SJSA1 (cell line): ENCODE results near the gene PROSER2. TPM values are rescaled to one million over a fixed set of nuclear protein-coding genes. Genes with fewer than 3 reads are reported as not detected.
A peak's percentile ranks its signal among the peaks of the same experiment; 100 is the strongest.

Source experiments
- DNase-seq, 2 experiments: peaks; one replicate each; pipeline ENCODE4 v3.0.0-alpha.2; 2015 to 2020; ENCODE audit warnings: low spot score in 2 of 2, low read depth in 1 of 2
- H3K27ac ChIP-seq: fragments of 250-450 bp; sonication (Bioruptor Pico); 2 replicates; pipeline ENCODE4 v1.5.1; 2020; ENCODE audit warnings: mild to moderate bottlenecking, moderate library complexity
- H3K27me3 ChIP-seq: fragments of 250-450 bp; sonication (Bioruptor Pico); replicated peaks from 2 replicates; pipeline ENCODE4 v1.5.1; 2020; ENCODE audit warnings: mild to moderate bottlenecking, moderate library complexity
- H3K36me3 ChIP-seq: fragments of 250-450 bp; sonication (Bioruptor Pico); 2 replicates; pipeline ENCODE4 v1.5.1; 2020; ENCODE audit warnings: mild to moderate bottlenecking
- H3K4me1 ChIP-seq: fragments of 250-450 bp; sonication (Bioruptor Pico); replicated peaks from 2 replicates; pipeline ENCODE4 v1.6.1; 2021; ENCODE audit warnings: mild to moderate bottlenecking
- H3K4me3 ChIP-seq: fragments of 250-450 bp; sonication (Bioruptor Pico); 2 replicates; pipeline ENCODE4 v1.5.1; 2020; ENCODE audit warnings: mild to moderate bottlenecking
- H3K9me3 ChIP-seq: fragments of 250-450 bp; sonication (Bioruptor Pico); replicated peaks from 2 replicates; pipeline ENCODE4 v1.5.1; 2020; ENCODE audit warnings: mild to moderate bottlenecking
- total RNA-seq: library from RNA; depleted of rRNA; stranded (reverse); fragments of >200 nt; shearing (Covaris generic); gene quantifications from 2 replicates; pipeline ENCODE4 v1.2.3, GENCODE V29; 2014

Gene PROSER2
- total RNA-seq, 1 experiment from 2014 or later: 3.0 TPM

DNA sequence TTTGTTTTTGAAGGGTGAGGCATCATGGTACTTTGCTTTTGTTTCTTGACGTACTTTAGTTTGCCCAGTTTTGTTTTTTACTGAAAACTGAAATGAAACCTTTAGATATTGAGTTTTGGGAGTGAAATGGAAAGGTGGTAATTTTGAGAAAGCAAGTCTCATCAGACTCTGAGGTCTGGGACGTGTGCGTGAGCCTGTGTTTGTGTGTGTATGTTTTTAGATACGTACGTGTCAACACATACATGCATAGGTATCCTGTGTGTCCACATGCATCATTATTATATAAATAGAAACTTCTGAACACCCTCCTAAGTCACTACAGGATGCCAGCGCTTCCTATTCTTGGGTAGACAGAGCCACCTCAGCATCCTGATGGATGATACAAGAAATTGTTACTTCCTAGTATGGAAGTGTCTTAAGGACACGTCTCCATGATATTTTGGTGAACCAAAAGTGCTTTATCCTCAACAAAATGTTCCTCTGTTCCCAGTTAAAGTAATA is 47.8 kb downstream of the PROSER2 start:
- H3K36me3 ChIP-seq: no peaks in the 10 kb centered on the region
- H3K9me3 ChIP-seq: no peaks in the 10 kb centered on the region
- H3K27ac ChIP-seq: no peak overlapping the region
- no peak overlapping the region for H3K4me3 ChIP-seq
- DNase-seq: no peak
- peaks cover 13% of the 10 kb centered on the region for H3K4me1 ChIP-seq
- H3K27me3 ChIP-seq: no peaks in the 10 kb centered on the region

DNA sequence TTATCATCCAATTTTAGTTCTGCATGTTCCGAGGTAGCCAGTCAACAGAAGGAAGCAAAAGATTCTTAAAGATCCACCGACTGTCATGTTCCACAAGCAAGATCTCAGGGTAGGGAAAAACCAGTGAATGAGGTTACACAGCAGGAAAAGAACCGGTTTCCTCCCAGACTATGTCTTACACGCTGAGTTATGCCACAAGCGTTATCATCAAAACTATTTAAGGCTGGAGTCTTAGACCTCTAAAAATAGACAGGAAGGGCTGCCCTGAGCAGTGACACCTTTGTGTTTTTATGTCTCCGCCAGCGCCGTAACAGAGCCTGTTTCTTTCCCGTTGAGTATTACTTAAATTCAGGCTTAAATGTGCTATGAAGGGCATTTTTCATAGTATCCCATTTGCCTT is 48.3 kb downstream of the PROSER2 start:
- H3K27ac ChIP-seq: no peak overlapping the region
- H3K27me3 ChIP-seq: no peaks in the 10 kb centered on the region
- no peaks in the 10 kb centered on the region for H3K36me3 ChIP-seq
- DNase-seq: no peak
- no peaks in the 10 kb centered on the region for H3K9me3 ChIP-seq
- H3K4me3 ChIP-seq: no peak overlapping the region
- peaks cover 19% of the 10 kb centered on the region for H3K4me1 ChIP-seq

- DNase-seq: peak in 1 of 2 experiments; percentile 8
- Histone ChIP-seq H3K9me3 (no peaks in the 10 kb centered on the region), H3K27ac (peak overlapping the region; percentile 42; the same call in 1 of the 2 replicates), H3K27me3 (no peaks in the 10 kb centered on the region), H3K36me3 (no peaks in the 10 kb centered on the region), H3K4me1 (peaks cover 19% of the 10 kb centered on the region), H3K4me3 (no peak overlapping the region)
Observed at GRCh38 chr10:11874568-11875493, 51.7 kb downstream of the PROSER2 start.

DNA sequence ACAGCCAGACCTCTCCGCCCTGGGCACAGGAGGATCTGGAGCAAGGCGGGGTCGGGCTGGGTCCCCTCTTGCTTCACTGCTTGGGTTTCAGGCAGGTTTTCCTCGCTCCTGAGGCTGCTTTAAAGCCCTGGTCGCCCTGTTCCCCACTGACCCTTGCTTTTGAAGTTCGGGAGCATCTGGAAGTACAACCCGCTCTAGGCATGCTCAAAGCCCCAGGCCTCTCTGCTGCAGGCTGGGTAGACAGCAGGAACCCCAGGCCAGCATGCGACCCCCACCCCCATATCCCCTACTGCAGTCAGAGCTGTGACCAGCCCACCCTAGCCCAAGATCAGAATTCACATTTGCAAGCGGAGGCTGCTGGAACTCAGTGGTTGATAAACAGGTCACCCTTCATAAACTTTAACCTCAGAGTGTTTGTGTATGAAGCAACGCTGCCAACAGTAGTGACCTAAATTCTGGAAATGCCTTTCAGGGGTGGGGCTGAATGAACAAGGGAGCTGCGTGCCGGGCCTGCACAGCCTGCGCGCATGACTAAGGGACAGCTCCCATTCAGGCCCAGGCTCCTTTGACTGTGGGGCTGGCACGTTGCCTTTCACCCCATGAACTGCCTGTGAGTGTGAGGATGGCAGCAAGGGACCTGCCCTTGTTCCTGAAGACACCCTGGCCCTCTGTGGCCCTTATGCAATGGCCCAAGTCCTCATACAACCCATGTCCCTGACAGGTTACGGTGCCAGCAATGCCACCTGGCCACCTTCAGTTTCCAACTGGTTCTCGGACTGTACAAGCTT is 52.5 kb downstream of the PROSER2 start:
- Histone ChIP-seq H3K9me3 (no peaks in the 10 kb centered on the region), H3K27me3 (no peaks in the 10 kb centered on the region), H3K4me1 (peaks cover 19% of the 10 kb centered on the region), H3K4me3 (no peak overlapping the region), H3K27ac (peak overlapping the region; percentile 48), H3K36me3 (no peaks in the 10 kb centered on the region)
- DNase-seq: peak; percentile 76 to 90

- peak overlapping the region; percentile 48 for H3K27ac ChIP-seq
- H3K27me3 ChIP-seq: no peaks in the 10 kb centered on the region
- peak in 1 of 2 experiments; percentile 6 for DNase-seq
- H3K36me3 ChIP-seq: no peaks in the 10 kb centered on the region
- H3K4me1 ChIP-seq: peaks cover 19% of the 10 kb centered on the region
- H3K4me3 ChIP-seq: no peak overlapping the region
- H3K9me3 ChIP-seq: no peaks in the 10 kb centered on the region
Observed at GRCh38 chr10:11876324-11876723, 53.2 kb downstream of the PROSER2 start.

DNA sequence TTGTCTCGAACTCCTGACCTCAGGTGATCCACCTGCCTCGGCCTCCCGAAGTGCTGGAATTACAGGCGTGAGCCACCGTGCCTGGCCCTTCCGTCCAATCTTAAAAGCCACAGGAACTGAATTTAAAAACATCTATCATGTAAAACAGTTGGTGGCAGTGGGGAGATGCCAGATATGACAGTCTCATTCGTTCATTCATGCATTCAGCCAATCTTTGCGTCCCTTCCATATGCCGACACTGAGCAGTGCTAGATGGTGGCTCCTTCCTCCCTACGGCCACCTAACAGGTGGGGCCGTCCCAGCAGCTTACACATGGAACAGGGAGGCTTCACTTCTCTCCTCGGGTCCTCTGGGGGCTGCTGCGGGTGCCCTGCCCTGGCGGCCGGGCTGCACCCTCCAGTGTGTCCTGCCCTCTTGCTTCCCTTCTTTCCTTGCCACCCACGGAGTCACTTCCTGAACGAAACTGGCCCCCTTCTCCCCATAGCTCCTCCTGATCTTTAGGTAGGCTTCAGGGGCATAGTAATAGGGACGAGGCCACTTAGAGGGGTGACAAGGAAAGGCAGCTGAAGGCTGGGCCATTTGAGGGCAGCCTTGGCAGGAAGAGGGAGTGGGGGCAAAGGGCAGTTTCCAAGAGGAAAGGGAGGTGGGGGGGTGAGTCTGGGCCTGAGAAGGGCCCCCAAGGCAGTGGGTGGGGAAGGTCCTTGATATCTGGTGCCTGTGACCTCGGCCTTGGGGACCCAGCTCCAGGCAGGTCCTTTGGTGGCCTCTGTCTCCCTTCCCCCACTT is 53.8 kb downstream of the PROSER2 start:
- no peak overlapping the region for H3K27ac ChIP-seq

DNA sequence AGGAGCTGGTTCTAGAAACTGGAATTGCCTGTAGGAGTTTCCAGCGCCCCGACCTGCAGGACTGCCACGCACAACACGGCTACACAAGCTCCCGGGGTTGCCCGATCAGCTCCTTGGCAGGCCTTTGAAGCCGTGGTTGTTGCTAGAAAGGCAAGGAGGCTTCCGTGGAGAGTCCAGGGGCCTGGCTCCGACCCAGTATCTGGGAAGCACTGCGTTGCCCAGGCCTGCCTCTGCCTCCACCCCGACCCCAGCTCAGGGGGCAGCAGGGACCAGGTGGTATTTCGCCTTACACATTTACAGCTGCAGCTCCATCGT is 54.4 kb downstream of the PROSER2 start:
- DNase-seq: no peak
- Histone ChIP-seq H3K9me3 (no peaks in the 10 kb centered on the region), H3K36me3 (no peaks in the 10 kb centered on the region), H3K4me3 (no peak overlapping the region), H3K27me3 (no peaks in the 10 kb centered on the region), H3K27ac (no peak overlapping the region), H3K4me1 (peaks cover 23% of the 10 kb centered on the region)

More for the DNA sequence above, 53.8 kb downstream of the PROSER2 start:
- H3K36me3 ChIP-seq: no peaks in the 10 kb centered on the region
- peaks cover 23% of the 10 kb centered on the region for H3K4me1 ChIP-seq
- H3K27me3 ChIP-seq: no peaks in the 10 kb centered on the region
- H3K4me3 ChIP-seq: no peak overlapping the region
- no peak for DNase-seq
- no peaks in the 10 kb centered on the region for H3K9me3 ChIP-seq

GRCh38 chr10:11878776-11879175 is 55.6 kb downstream of the PROSER2 start:
- Histone ChIP-seq H3K27ac (no peak overlapping the region), H3K9me3 (no peaks in the 10 kb centered on the region), H3K4me1 (peaks cover 23% of the 10 kb centered on the region), H3K36me3 (no peaks in the 10 kb centered on the region), H3K27me3 (no peaks in the 10 kb centered on the region), H3K4me3 (no peak overlapping the region)
- no peak for DNase-seq

DNA sequence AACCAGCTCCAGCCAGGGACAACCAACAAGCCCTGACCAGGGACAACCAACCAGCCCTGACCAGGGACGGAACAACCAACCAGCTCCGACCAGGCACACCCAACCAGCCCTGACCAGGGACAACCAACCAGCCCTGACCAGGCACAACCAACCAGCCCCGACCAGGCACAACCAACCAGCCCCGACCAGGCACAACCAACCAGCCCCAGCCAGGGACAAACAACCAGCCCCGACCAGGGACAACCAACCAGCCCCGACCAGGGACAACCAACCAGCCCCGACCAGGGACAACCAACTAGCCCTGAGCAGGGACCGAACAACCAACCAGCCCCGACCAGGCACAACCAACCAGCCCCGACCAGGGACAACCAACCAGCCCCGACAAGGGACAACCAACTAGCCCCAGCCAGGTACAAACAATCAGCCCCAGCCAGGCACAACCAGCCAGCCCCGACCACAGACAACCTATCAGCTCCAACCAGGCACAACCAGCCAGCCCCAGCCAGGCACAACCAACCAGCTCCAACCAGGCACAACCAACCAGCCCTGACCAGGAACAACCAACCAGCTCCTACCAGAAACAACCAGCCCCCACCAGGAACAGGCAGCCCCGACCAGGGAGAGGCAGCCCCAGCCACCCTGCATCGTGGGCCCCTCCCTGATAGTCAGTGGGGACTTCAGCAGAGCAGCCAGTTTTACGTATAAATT is 56.4 kb downstream of the PROSER2 start:
- Histone ChIP-seq H3K27ac (no peak overlapping the region), H3K9me3 (no peaks in the 10 kb centered on the region), H3K4me1 (peaks cover 23% of the 10 kb centered on the region), H3K27me3 (no peaks in the 10 kb centered on the region), H3K36me3 (no peaks in the 10 kb centered on the region), H3K4me3 (no peak overlapping the region)
- no peak for DNase-seq

- Histone ChIP-seq H3K36me3 (no peaks in the 10 kb centered on the region), H3K27me3 (no peaks in the 10 kb centered on the region), H3K4me3 (no peak overlapping the region)
Observed at GRCh38 chr10:11880151-11881029, 57.2 kb downstream of the PROSER2 start.

DNA sequence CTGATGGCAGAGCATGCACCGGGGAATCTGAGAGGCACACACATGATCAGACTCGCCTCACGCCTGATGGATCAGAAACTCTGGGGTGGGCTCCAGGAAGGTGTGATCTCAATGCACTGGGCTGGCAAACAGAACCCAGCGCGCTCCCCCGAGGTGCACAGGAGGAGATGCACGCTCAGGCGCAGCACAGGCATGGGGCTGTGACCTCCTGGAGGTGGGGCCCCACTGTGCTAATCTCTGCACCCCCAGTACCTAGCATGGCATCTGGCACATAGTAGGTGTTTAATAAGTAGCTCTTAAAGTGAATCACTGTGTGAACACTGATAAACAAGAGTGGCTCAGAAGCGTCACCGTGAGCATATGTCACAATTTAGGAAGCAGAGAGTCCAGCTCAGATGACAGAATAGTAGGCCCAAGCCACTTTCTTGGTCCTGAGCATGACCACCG is 57.9 kb downstream of the PROSER2 start:
- no peaks in the 10 kb centered on the region for H3K9me3 ChIP-seq
- no peak overlapping the region for H3K4me3 ChIP-seq
- H3K27me3 ChIP-seq: no peaks in the 10 kb centered on the region

More at GRCh38 chr10:11880151-11881029, 57.2 kb downstream of the PROSER2 start:
- Histone ChIP-seq H3K4me1 (peaks cover 15% of the 10 kb centered on the region), H3K9me3 (no peaks in the 10 kb centered on the region), H3K27ac (no peak overlapping the region)
- no peak for DNase-seq

More for the DNA sequence above, 57.9 kb downstream of the PROSER2 start:
- Histone ChIP-seq H3K27ac (no peak overlapping the region), H3K4me1 (peaks cover 9% of the 10 kb centered on the region), H3K36me3 (no peaks in the 10 kb centered on the region)
- DNase-seq: no peak
